GM10266 (cell line): Measurements from ENCODE around the gene CDCA3.

ENCODE experiments used
- DNase-seq: peaks from one replicate; pipeline ENCODE4 v3.0.0; 2012; ENCODE audit errors: extremely low spot score
- TF ChIP-seq, protein P1 (sequence below): IDR thresholded peaks from 2 replicates; pipeline ENCODE4 v1.5.1; 2012; ENCODE audit warnings: mild to moderate bottlenecking, low read depth; ENCODE audit not compliant: control insufficient read depth, insufficient read depth; ENCODE audit errors: missing control alignments

Gene CDCA3

DNA sequence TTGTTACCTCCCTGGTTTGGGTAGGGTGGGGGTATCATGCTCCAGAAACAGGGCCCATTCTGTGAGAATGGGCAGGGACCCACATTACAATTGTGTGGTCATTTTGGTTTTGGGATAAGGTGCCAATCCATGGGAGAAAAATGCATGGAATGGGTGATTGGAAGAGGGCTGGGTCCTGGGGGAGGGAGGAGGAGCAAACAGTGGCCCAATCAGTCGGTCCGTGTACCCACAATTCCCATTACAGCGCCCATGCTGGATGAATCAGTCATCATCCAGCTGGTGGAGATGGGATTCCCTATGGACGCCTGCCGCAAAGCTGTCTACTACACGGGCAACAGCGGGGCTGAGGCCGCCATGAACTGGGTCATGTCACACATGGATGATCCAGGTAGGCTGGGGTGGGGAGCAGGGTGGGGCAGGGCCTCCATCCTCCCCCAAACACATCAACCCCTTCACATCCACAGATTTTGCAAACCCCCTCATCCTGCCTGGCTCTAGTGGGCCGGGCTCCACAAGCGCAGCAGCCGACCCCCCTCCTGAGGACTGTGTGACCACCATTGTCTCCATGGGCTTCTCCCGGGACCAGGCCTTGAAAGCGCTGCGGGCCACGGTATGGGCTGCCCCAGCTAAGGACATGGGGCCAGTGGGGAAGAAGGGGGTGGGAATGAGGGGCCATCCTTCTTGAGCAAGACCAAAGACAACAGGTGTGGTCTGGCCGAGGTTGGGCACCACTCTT, 12.7 kb upstream of the CDCA3 start:
- no peak for DNase-seq
- TF ChIP-seq, protein P1, sequence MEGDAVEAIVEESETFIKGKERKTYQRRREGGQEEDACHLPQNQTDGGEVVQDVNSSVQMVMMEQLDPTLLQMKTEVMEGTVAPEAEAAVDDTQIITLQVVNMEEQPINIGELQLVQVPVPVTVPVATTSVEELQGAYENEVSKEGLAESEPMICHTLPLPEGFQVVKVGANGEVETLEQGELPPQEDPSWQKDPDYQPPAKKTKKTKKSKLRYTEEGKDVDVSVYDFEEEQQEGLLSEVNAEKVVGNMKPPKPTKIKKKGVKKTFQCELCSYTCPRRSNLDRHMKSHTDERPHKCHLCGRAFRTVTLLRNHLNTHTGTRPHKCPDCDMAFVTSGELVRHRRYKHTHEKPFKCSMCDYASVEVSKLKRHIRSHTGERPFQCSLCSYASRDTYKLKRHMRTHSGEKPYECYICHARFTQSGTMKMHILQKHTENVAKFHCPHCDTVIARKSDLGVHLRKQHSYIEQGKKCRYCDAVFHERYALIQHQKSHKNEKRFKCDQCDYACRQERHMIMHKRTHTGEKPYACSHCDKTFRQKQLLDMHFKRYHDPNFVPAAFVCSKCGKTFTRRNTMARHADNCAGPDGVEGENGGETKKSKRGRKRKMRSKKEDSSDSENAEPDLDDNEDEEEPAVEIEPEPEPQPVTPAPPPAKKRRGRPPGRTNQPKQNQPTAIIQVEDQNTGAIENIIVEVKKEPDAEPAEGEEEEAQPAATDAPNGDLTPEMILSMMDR, result no peak

DNA sequence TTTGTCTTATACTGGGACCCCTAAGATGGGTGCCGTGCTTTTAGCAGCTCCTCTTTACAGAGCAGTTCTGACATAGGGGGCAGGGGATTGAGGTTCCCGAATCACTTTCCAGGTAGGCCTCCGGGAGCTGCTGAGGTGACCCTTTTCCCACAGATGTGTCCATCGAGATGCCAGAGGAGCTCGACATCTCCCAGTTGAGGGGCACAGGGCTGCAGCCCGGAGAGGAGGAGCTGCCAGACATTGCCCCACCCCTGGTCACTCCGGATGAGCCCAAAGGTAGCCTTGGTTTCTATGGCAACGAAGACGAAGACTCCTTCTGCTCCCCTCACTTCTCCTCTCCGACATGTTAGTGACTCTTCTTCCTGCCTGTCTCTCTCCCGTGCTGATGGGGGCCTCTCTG, 11.9 kb upstream of the CDCA3 start:
- TF ChIP-seq, protein P1, result no peak
- no peak for DNase-seq

DNA sequence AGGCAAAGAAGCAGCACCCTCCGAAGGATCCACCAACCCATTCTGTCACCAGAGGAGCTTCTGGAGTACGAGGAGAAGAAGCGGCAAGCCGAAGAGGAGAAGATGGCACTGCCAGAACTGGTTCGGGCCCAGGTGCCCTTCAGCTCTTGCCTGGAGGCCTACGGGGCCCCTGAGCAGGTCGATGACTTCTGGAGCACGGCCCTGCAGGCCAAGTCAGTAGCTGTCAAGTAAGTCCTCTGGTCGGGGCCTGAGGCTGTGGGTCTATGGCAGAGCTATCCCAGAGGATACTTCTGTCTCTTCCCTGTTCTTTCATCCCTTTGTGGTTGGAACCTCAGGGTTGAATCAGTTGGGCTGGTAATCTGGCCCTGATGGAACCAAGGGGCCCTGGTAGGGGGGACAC, 10.3 kb upstream of the CDCA3 start:
- DNase-seq, result no peak
- TF ChIP-seq, protein P1, result no peak

DNA sequence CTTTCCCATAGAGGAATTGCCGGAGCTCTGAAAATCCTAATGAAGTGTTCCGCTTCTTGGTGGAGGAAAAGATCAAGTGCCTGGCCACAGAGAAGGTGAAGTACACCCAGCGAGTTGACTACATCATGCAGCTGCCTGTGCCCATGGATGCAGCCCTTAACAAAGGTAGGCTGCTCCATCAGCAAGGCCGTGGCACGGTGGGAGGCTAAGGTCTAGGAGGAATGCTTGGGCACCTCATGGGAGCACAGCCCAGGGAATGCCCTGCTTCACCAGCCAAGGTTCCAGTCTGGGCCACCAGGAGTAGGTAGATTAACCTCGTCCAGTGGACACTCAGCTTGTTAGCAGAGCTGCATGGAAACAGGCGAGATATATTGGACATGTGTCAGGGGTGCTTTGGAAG, 9.9 kb upstream of the CDCA3 start:
- TF ChIP-seq, protein P1, result no peak

DNA sequence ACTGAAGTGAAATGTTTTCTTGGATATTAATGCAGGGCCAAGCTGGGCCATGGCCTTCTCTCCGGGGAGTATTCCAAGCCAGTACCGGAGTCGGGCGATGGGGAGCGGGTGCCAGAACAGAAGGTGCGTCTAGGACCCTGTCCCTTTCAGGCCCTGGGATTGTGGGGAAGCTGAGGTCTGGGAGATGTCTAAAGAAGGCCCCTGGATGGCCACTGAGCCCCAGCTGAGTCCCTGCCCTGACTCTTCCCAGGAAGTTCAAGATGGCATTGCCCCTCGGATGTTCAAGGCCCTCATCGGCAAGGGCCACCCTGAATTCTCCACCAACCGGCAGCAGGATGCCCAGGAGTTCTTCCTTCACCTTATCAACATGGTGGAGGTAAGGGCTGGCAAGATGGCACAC, 9.0 kb upstream of the CDCA3 start:
- TF ChIP-seq, protein P1, result no peak
- no peak for DNase-seq

More for the DNA sequence above, 9.9 kb upstream of the CDCA3 start:
- DNase-seq, result no peak

DNA sequence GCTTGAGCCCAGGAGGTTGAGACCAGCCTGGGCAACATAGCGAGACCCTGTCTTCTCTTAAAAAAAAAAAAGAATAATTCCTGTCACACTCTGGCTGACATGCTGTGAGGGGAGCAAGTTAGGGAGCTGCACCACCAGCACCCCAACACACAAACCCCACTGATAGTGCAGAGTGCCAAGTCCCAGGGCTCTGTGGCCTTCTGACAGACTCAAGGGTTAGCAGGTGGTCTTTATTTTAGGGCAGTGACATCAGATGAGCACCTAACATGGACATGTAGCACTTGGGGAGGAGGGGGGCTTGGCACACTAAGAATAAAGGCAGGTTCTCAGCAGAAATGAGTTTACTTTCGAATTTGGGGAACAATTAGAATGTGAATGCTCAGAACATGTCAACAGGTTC, 7.7 kb upstream of the CDCA3 start:
- TF ChIP-seq, protein P1, result no peak
- DNase-seq, result no peak

DNA sequence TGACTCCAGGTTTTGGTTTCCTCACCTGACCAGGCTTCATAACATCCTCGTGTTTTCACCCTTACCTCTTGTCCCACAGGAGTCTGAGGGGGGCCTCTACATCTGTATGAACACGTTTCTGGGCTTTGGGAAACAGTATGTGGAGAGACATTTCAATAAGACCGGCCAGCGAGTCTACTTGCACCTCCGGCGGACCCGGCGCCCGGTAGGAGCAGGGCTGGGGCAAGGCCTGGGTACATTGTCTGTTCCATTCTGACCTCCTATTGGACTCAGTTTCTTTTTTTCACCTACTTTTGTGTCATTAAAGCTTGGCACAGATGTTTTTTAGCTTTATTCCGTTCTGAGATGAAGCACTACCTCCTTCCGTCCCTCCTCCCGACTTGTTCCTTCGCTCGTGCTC, 4.2 kb upstream of the CDCA3 start:
- TF ChIP-seq, protein P1, result no peak
- no peak for DNase-seq
